HG02588 (cell line): Measurements from ENCODE around the gene TUBAL3.

Source experiments
- ATAC-seq: cut with Tn5 transposase; IDR thresholded peaks from one replicate; pipeline ENCODE4 v1.9.1; 2021; ENCODE audit warnings: mild to moderate bottlenecking, moderate library complexity; ENCODE audit not compliant: unreplicated experiment

TUBAL3 gene

GRCh38 chr10:5404208-5405041, at the start of gene TUBAL3:
TUBAL3 (minus strand) TSS chr10:5404828; CDS start chr10:5404792, 36 bp downstream.
- no peak for ATAC-seq

GRCh38 chr10:5453749-5454489, 49.3 kb upstream of the TUBAL3 start:
- no peak for ATAC-seq

GRCh38 chr10:5450605-5451384, 46.2 kb upstream of the TUBAL3 start:
- ATAC-seq: no peak

DNA sequence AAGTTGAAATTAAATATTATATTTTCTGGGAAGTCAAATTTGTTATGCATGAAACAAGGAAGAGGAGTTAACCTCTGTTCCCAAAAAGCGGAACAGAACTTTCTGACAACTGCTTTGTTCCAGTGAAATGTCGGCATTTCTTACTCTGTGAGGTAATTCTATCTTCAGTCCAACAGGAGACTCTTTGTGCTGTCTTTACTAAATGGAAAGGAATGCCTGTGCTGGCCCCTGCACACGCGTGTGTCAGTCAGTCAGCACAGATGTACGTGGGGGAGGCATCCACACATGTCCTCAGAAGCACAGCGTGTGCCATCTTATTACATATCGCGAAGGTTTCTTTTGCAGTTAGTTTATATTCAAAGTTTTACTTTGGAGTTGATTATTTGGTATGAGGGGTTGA, 45.2 kb upstream of the TUBAL3 start:
- no peak for ATAC-seq

DNA sequence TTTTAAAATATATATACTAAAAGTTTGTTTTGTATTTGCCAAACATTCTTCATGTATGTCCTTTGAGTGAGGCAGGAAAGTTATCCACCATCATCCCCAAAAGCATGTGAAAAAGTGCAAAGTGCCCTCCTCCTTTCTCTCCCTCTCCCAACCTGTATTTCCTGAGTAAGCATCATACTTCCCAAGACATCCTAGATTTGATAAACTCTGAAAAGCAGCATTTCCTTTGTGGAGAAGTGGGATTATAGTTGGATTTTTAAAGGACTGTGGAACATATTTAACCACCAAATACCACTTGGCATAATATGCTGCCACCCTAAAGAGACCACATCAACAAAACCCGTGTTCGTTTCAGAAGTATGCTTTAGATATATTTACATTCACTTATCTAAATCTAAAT, 44.6 kb upstream of the TUBAL3 start:
- ATAC-seq: no peak

GRCh38 chr10:5448333-5449001, 43.8 kb upstream of the TUBAL3 start:
- no peak for ATAC-seq

DNA sequence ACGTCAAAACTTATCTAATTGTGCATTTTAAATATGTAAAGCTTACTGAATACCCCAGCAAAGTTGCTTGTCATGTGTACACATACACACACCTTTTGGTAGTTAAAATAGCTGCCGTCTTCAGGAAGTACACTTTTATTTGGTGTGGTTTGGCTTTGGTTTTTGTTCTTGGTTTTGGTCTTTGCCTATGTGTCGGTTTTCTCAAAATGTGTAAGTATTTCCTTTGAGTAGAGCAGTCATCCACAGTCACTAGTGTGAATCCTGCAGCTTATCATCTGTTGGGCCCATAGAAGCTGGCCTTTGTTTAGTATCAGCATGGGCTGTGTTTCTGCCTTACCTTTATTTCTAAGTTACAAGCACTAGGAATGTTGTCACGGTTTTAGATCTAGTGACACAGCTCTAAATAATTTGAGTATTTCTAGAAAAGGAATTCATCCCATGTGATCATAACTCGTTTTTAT, 43.0 kb upstream of the TUBAL3 start:
- ATAC-seq: peak; percentile 48

GRCh38 chr10:5447056-5447455, 42.4 kb upstream of the TUBAL3 start:
- ATAC-seq: no peak

DNA sequence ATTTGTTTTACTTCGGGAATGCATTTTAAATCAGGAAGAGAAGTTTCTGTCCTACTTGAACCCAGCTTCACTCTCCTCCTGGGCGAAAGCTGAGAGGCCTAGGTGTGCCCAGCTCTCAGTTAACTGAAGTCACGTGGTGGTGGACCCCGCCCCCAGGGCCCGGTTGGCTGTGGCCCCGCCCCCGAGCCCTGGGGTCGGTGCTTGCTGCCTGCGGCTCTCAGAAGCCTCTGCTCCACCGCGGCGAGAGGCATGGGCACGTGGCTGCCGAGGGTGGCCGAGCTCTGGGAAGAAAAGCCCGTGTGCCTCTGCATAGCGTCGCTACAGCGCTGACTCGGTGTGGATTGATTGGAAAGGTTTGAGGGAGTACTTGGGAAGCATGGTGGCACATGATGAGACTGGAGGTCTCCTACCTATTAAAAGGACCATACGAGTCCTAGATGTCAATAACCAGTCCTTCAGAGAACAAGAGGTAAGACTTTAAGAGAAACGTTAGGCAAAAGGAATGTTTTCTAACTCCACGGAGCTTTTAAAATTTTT, 41.8 kb upstream of the TUBAL3 start:
- ATAC-seq: peak; percentile 24

DNA sequence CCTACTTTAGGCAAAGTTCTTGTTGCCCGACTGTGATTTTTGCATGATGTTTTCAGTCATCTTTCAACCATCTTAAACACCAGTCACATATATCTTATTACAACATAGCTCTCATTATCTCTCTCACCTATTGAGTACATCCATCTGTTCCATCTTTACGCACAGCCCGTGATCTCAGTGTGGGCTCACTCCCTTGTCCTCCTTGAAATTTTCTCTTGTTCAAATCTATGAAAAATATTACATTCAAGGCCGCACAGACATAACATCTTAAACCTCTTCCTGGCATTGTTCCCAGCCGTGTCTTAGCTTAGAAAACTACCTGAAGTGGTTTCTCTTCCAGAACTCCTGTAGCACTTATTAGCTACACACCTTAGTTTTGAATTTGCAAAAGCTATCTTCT, 40.4 kb upstream of the TUBAL3 start:
- no peak for ATAC-seq

DNA sequence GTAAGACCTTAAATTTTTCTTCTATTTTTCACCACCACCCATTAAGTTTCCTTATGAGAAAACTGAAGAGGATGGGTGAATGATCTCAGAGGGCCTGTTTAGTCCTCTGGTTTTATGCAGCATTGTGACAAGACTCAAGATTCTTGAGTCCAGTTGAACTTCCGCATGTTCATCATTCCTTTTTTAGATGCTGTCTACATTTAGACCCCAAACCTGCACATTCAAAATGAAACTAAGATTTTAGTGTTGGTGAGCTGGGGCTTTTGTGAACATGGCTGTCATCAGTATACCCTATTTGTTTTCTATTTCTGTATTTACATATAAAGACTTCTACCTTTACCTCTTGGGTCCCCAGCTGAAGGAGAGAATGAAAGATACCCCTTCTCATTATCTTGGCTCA, 38.8 kb upstream of the TUBAL3 start:
- ATAC-seq: peak; percentile 80

GRCh38 chr10:5442990-5443370, 38.4 kb upstream of the TUBAL3 start:
- ATAC-seq: peak; percentile 23

- no peak for ATAC-seq
Measured at GRCh38 chr10:5442065-5442989, 37.7 kb upstream of the TUBAL3 start.

- no peak for ATAC-seq
Measured at GRCh38 chr10:5441106-5441505, 36.5 kb upstream of the TUBAL3 start.

DNA sequence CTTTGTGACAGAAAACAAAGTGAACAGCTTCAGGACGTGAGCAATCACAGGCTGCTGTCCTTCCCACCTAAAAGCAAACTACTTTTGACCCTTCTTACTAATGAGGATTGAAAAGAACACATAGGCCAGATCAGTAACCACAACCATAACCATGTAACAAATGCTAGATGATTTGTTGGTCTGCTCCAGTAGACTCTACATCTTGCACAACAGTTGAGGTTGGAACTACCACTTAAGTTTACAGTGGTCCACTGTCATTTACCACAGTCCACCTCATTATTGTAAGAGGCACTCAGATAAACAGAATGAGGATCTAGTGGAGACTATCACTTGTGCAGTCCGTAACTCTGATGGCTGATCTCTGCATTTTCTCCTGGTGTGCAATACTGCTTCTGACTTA, 35.6 kb upstream of the TUBAL3 start:
- ATAC-seq: no peak

GRCh38 chr10:5435328-5435727, 30.7 kb upstream of the TUBAL3 start:
- ATAC-seq: no peak

DNA sequence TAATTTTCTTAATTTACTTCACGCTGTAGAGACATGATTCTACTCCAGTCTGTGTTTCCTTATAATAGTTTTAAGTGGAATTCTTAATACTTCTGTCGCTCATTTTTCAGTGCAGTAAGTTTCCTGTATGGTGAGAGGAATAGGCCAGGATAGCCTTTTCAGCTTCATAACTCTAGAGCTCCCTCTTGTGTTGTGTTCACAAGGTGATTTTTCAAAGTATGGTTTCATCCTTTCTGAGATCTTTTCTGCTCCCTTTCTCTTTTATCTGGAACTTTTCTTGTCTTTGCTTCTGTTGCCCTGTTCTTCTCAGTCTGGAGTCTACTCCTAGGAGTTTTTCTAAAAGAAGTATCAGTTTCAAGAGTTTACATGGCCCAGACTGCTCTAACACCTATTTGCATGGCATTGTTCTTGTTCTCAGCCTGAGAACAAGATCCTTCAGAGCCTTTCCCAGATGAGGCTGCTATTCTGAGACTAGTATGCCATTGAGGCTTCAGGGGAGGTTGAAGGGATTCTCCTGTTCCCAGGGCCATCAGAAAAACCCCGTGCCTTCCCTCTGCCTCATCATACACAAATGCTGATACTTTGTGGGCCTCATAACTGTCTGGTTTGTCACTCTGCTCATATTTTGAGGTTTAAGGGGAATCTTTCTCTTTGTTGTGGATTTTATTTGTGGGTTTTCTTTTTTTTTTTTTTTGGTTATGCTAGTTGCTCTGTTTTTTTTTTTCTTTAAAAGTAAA, 29.6 kb upstream of the TUBAL3 start:
- no peak for ATAC-seq

DNA sequence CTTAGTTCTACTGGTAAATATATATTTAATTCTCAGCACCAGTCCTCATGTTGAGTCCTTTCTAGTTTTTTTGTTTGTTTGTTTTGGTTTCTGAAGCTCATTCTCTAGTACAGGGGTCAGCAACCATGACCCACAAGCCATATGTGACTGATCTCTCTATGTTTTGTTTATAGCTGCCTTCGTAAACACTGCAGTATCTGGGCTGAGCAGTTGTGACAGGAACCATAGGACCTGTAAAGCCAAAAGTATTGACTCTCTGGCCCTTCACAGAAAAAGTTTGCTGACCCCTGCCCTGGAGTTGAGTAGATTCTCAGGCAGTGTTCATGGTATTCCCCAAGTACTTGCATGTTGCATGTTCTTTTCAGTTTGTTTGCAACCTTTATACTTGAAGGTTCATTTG, 28.6 kb upstream of the TUBAL3 start:
- ATAC-seq: no peak

DNA sequence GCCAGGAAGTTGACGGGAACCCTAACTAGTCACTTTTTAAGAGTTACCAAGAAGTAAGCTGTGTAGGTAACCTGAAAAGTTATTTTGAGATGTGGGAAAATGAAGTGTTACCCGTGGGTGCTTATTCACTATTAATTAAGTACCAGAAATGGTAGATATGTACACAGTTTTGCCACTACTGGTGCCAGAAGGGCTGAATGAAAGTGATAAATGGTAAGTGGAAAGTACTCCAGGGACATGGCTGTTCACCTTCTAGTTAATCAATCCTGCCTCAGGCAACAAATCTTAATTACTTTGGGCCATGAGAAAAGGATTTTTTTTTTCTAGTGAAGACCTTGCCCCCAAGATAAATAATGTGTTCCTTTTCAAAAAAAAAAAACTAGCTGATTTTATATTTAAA, 23.5 kb upstream of the TUBAL3 start:
- no peak for ATAC-seq
